GM18505 (cell line): ENCODE measurements around the gene VPS11.
"Not testable (repeated sequence)": the region's sequence is repeated elsewhere in the genome, so short reads cannot be mapped to it uniquely, and the experiment has no call there.

Experiments
- ATAC-seq: cut with Tn5 transposase; IDR thresholded peaks from one replicate; pipeline ENCODE4 v1.9.1; 2021; ENCODE audit not compliant: unreplicated experiment
- POLR2A ChIP-seq: IDR thresholded peaks from 4 replicates; pipeline ENCODE4 v1.6.1; 2011; ENCODE audit warnings: borderline replicate concordance; ENCODE audit not compliant: insufficient read depth, insufficient read length; ENCODE audit errors: extremely low read depth

Gene VPS11

DNA sequence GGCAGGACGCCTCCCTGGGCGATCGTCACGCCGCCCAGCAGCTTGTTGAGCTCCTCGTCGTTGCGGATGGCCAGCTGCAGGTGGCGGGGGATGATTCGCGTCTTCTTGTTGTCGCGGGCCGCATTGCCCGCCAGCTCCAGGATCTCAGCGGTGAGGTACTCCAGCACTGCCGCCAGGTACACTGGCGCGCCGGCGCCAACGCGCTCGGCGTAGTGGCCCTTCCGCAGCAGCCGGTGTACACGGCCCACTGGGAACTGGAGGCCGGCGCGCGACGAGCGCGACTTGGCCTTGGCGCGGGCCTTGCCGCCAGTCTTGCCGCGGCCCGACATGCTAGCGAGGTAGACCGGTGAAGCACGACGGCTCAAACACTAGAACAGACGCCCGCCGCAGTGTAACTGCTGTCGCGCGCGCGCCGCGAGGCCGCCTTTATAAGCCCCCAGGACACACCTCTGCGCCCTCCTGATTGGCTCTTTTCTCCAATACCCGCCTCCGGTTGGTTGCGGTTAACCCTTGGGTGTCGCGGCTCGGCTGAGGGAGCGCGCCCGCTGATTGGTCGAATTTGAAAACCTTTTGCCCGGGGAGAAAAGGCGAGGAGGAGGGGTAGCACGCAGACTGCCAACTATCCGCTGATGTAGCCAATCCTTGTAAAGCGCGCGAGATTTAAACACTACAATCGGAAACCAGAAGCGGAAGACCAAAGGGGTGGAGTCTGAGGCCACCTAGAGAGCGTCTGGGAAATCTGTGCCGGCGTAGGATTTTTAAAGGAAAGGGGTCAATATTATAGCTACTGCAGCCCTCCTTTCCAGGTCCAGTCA is 27.7 kb downstream of the VPS11 start:
- TF ChIP-seq POLR2A: peak; percentile 100
- peak; percentile 84 for ATAC-seq

DNA sequence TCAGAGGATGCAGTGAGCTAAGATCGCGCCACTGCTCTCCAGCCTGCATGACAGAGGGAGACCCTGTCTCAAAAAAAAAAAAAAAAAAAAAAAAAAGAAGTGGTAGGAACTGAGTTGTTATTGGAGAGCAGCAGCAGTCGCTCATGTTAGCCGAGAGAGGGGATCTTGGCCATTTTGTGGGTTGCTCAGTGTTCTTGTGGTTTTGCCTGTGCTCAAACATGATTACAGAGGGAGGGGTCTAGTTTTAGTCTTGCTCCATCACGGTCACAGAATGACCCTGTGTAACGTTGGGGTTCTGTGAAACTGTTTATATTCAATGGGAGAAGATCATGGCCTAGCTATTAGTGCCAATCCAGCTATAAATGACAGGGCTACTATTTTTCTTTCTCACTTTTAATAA is 32.1 kb downstream of the VPS11 start:
- no peak for ATAC-seq
- no peak for TF ChIP-seq POLR2A

DNA sequence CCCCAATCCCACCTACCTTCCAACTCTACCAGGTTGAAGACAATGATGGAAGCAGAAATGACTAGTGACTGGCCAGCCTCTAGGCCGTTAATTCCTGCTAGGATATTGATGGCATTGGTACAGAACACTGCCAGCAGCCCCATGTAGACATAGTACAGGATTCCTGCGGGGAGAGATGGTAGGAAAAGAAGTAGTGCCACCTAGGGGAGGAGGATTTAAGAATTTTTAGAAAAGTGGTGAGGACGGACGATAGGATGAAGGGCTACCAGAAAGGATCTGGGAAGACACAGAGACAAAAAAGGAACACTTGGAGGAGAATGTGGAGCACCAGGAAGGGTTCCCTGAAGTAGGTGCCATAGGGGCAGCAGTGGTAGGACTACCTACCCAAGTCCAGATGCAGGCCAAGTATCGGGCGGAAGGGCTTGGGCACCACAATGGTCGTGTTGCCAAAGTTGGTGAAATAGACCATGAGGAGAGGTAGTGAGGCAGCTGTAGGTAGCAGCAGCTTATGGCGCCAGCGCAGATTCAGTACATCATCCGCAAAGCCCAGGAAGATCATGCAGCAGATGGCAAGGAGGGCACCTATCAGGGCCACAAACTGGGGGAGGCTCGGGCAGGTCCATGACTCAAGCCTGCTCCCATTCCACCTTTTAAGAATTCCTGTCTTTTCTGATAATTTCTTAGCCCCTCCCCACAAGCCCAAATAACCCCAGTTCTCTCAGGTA is 32.8 kb downstream of the VPS11 start:
- no peak for ATAC-seq
- no peak for TF ChIP-seq POLR2A

DNA sequence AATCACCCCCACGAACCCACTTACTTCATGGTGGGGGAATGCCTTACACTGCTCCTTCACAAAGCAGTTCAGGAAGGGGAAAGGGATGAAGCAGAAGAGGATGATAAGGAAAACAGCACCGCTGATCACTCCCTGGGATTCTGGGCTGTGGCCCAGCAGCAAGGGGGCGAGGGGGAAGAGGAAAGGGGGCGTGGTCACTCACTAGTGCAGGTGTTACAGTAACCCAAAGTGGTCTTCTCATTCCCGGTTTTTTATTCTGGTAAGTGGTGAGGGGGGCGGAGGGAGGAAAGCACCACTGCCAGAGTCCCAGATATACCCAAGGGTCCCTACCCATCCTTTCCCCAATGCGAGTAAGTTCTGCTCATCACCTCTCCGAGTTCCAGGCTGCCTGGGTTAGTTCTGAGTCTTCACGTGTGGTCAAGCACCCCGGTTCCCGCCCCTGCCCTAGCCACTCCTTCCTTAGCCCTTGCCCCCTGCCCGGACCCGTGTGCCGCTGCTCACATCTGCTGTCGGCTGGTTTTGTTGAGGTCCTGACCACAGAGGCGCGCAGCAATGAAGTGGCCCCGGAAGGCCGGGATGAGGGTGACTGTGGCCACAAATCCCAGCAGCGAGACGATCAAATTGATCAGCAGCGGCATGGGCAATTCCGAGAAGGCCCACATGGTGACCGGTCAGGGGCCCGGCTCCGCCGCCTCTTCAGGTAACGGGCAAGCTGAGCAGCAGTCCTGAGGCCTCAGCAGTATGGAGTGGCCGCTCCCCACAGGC is 33.6 kb downstream of the VPS11 start:
- TF ChIP-seq POLR2A: no peak
- ATAC-seq: peak; percentile 14

DNA sequence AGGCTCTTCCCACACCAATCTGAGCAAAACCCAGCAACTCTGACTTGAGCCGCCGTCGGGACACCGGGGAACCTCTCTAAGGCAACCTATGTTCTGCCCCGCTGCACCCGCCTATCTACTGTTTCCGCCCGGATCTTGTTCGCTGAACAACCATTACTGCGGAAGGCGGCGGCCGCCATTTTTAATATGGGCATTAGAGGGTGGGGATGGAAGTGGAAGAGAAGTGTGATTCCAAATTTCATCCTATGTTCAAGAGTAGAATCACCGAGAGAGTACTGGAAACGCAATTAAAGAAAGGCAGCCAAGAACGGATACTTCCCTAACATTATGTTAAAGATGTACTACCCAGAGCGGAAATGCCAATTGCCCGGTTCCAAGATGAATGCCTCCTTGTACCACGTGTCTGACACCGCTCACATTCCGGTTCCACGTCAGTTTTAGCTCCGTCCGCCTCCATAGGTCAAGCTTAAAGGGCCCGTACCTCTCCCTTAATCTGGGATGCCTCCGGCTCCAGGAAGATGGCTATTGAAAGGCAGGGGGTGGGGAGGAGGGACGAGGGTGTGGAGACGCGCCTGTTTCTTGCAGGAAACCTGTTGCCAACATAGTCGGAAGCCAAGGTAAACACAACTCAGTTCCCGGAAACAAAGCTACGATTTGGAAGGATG is 34.3 kb downstream of the VPS11 start, which contains the start of gene DPAGT1:
TSS of gene DPAGT1 (minus strand) at position 95 of the 665 bp plus-strand sequence. CDS start 198 bp downstream, outside the sequence.
- ATAC-seq: peak; percentile 71

DNA sequence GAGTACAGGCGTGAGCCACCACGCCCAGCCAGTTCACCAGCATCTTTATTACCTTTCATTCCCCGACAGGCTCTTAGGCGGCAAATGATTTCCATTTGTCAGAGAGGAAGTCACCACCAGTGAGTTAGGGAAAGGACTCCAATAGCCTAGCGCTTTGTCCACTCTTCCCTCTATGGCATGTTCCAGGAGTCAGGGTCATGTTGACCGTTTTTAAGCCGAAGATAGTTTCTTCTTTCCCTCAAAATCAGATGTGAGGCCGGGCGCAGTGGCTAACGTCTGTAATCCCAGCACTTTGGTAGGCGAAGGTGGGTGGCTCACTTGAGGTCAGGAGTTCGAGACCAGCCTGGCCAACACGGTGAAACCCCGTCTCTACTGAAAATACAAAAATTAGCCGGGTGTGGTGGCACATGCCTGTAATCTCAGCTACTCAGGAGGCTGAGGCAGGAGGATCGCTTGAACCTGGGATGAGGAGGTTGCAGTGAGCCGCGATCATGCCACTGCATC is 35.6 kb downstream of the VPS11 start:
- ATAC-seq: not testable (repeated sequence)

More for the DNA sequence above, 34.3 kb downstream of the VPS11 start, which contains the start of gene DPAGT1:
- peak; percentile 39 for TF ChIP-seq POLR2A

DNA sequence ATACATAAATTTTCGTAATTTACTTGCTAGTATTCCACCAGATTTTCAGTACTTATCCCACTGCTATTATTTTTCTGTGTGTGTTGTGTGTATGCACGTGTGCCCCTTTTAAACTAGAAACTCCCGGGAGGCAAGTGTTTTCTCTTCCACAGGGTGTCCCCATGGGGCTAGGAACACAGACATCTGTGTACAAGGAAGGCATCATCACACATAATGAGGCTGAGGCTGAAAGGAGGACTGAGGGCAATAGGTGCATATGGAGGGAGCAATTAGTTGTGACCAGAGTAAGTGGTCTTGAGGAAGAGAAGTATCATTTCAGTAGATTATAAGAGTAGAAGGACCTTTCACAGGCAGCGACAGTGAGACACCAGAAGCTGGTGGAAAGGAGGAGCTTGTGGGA is 36.2 kb downstream of the VPS11 start:
- no peak for TF ChIP-seq POLR2A
- ATAC-seq: no peak

DNA sequence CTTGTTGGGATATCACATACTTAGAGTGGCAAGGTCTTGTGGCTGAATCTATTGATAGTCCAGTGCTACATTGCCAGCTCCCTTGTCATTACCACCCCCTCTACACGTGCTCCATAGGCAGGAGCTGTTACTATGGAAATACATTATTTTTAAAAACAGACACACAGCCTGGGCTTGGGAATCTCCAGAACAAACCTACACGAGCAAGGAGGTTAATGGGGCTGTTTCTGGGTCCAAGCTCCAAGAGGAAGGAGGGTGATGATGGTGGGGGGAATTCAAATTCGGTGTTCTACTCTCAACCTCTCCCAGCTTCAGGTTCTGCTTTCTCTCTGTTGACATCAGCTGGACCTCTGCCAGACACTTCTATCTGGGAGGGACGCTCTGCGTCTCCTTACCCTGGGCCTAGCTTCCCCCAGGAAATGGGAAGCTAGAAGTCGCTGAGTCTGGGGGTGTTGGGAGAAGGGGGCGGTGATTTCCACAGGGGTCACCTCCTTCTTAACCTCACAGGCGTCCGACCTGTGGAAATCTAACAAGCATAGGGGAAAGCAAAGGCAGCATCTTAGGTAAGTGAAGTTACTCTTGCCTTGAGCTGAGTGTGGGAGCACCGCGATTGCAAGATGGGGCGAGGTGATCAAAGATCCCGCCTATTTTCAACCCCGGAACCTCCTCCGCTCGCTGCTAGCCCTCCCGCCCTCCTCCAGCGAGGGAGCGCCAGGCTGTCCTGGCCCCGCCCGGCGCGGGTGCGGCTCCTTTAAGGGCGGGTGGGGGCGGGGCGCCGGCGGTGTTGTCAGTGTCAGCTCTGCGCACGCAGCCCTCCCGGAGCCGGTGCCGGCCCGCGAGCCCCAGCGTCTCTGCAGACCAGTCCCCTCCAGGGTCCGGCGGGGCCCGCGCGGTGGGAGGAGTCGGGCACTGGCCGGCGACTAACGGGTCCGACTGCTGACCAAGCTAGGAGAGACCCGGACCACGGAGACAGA is 39.2 kb downstream of the VPS11 start, which contains the start of gene C2CD2L:
TSS of gene C2CD2L (plus strand) at position 781 of the 974 bp plus-strand sequence. CDS start 398 bp downstream, outside the sequence.
- peak; percentile 69 for TF ChIP-seq POLR2A
- ATAC-seq: peak; percentile 67

DNA sequence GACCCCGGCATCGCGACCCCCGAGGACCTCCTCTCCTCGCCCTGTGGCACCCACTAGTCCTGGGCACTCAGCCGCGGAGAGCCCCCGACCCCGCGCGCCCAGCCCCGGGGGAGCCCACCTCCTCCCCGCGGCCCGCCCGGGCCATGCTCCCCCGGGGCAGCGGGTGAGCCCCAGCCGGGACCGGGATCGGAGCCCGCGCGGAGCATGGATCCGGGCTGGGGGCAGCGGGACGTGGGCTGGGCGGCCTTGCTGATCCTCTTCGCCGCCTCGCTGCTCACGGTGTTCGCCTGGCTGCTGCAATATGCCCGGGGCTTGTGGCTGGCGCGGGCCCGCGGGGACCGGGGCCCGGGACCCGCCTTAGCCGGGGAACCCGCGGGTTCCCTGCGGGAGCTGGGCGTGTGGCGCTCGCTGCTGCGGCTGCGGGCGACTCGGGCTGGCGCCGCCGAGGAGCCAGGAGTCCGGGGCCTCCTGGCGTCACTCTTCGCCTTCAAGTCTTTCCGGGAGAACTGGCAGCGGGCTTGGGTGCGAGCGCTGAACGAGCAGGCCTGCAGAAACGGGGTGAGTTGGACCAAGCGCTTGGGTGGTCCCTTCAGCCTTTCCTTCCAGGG is 40.0 kb downstream of the VPS11 start:
- TF ChIP-seq POLR2A: no peak
- ATAC-seq: peak; percentile 21

DNA sequence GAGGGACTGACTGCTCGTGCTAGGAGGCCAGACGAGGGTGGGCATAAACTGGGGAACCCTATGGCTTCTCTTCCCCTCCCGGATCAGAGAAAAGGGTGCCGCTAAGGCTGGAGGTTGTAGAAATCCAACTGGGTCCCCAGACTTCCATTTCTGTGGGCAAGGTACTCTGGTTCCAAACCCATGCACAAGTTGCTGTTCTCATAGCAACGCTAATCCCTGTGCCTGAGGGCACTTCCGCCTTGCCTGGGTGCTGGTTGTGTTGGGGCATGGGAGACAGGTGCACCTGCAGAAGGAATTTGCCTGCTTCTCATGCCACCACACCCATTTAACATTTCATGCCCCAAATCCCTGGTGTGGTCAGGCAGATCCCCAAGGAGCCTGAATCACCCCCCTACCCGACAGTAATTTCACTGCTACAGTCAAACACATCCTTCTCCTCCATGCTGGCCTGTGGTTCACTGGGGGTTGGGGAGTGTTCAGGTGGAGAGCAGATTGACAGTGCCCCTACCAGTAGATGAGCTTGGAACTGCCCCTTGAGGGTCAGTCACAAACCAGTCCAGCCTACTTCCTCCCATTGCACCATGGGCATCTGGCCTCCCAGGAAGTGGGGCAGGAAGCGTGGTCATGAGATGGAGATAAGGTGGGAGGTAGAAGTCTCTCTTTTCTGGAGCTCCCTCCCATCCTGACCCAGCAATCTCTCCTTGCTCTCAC is 40.7 kb downstream of the VPS11 start:
- TF ChIP-seq POLR2A: no peak
- no peak for ATAC-seq

DNA sequence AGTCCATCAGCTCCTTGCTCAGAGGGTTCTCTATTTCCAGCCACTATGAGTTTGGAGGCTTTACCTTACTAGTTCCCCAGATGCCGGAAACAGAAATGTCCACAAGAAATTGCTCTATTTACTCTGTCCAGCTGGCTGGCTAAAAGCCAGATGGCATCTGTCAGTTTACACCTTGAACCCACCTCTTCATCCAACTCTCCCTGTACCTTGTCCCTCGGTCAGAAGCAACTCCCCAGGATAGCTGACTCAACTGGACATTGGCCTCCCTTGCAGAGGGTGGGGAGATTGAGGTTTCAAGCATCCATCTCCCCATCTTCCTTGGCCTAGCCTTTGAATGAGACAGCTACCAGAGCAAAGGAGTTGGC is 41.2 kb downstream of the VPS11 start:
- no peak for TF ChIP-seq POLR2A
- no peak for ATAC-seq
